ENCODE results near the gene MEN1.
A peak's percentile ranks its signal among the peaks of the same experiment; 100 is the strongest.

- TF ChIP-seq CTCF (IDR thresholded peaks at IDR 0.05) (peak in 2 of 4 donors; percentile 15 to 35), POLR2A (IDR thresholded peaks at IDR 0.05) (no peak)
Observed at GRCh38 chr11:64839887-64840782, 29.8 kb upstream of the MEN1 start.
